Esophagus muscularis mucosa (tissue), 4 donors: Measurements from ENCODE around the gene UBAP1.

Experiments
- EP300 ChIP-seq: sonication (generic); formaldehyde crosslinking; IDR thresholded peaks from one replicate; pipeline ENCODE4 v1.6.1; 2017; ENCODE audit warnings: antibody characterized with exemption
- POLR2A ChIP-seq: fragments of 450-650 bp; IDR thresholded peaks from one replicate; pipeline ENCODE4 v1.6.1; 2017; ENCODE audit warnings: antibody characterized with exemption, moderate library complexity, mild to moderate bottlenecking, low read depth
- POLR2AphosphoS5 ChIP-seq, 2 donors: sonication (generic); formaldehyde crosslinking; IDR thresholded peaks; one replicate each; pipeline ENCODE4 v1.6.1; 2017; ENCODE audit warnings: antibody characterized with exemption in 2 of 2
- TF ChIP-seq, protein P1 (sequence below), 3 experiments: fragments of 200-600 bp in 2 of 3; fragments of 450-650 bp in 1 of 3; sonication (generic) in 2 of 3; IDR thresholded peaks; one replicate each; pipeline ENCODE4 v1.5.1; 2017 to 2019; ENCODE audit warnings: antibody characterized with exemption in 3 of 3, mild to moderate bottlenecking in 2 of 3, moderate library complexity in 1 of 3

DNA sequence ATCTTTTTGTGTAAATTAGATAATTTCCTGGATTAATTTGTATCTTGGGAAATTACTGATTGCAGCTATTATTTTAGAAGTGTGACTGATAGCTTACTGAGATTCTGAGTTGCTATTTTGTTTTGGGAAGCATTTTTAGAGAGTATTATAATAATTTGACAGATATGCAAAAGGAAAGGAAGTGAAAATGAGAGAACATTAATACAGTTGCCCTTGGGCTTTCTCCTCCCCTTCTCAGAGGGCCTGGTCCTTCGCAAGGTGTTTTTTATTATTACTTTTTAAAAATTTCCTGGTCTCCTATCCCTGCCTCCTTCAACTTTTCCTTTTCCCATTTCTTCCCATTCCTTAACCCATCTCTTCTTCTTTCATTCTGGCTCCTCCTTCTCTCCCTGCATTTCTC lies 32.6 kb downstream of the UBAP1 start:
- TF ChIP-seq, protein P1, sequence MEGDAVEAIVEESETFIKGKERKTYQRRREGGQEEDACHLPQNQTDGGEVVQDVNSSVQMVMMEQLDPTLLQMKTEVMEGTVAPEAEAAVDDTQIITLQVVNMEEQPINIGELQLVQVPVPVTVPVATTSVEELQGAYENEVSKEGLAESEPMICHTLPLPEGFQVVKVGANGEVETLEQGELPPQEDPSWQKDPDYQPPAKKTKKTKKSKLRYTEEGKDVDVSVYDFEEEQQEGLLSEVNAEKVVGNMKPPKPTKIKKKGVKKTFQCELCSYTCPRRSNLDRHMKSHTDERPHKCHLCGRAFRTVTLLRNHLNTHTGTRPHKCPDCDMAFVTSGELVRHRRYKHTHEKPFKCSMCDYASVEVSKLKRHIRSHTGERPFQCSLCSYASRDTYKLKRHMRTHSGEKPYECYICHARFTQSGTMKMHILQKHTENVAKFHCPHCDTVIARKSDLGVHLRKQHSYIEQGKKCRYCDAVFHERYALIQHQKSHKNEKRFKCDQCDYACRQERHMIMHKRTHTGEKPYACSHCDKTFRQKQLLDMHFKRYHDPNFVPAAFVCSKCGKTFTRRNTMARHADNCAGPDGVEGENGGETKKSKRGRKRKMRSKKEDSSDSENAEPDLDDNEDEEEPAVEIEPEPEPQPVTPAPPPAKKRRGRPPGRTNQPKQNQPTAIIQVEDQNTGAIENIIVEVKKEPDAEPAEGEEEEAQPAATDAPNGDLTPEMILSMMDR (IDR thresholded peaks at IDR 0.05), result no peak
- TF ChIP-seq POLR2AphosphoS5 (IDR thresholded peaks at IDR 0.05), result no peak
- TF ChIP-seq EP300, result no peak
- no peak for TF ChIP-seq POLR2A
